H1 (cell line): ENCODE results near the gene ZNF212. TPM values are rescaled to one million over a fixed set of nuclear protein-coding genes. Genes with fewer than 3 reads are reported as not detected.

Experiments used
- CTCF ChIA-PET: fragments of 300-600 bp; sonication (Branson Sonifier 250); formaldehyde crosslinking; loops from one replicate; lab custom pipeline; 2021; ENCODE audit not compliant: partially characterized antibody; lab: Charles Lee
- POLR2A ChIA-PET: fragments of 300-600 bp; sonication (Branson Sonifier 250); formaldehyde crosslinking; loops from one replicate; lab custom pipeline; 2021; ENCODE audit warnings: inconsistent platforms; ENCODE audit not compliant: partially characterized antibody; lab: Charles Lee
- DNase-seq, 2 experiments: peaks; one replicate each; pipeline versions ENCODE4 v3.0.0 to v3.0.0-alpha.2; 2010 to 2022; ENCODE audit warnings: low spot score in 2 of 2, low read depth in 1 of 2, mixed read lengths in 1 of 2
- FAIRE-seq: peaks from 2 replicates; lab custom pipeline; 2011; peaks lifted over from hg19 to GRCh38; lab: Jason Lieb, UNC
- H2AFZ ChIP-seq: 2 replicates; pipeline ENCODE4 v1.8.1; 2012; ENCODE audit warnings: low read length, inconsistent platforms
- H2AK5ac ChIP-seq: 2 replicates; pipeline ENCODE4 v1.6.1; 2013; ENCODE audit warnings: low read depth, low read length
- H2BK120ac ChIP-seq: replicated peaks from 2 replicates; pipeline ENCODE3; 2013; ENCODE audit warnings: low read depth, low read length, inconsistent platforms
- H2BK12ac ChIP-seq: 2 replicates; pipeline ENCODE4 v1.6.1; 2013; ENCODE audit warnings: low read depth, low read length
- H2BK15ac ChIP-seq: 2 replicates; pipeline ENCODE4 v1.6.1; 2013; ENCODE audit warnings: low read length
- H2BK20ac ChIP-seq: 2 replicates; pipeline ENCODE4 v1.6.1; 2013; ENCODE audit warnings: low read length
- H2BK5ac ChIP-seq: 2 replicates; pipeline ENCODE4 v1.6.1; 2013; ENCODE audit warnings: low read depth, low read length
- H3K14ac ChIP-seq: 2 replicates; pipeline ENCODE4 v1.6.1; 2013; ENCODE audit warnings: inconsistent platforms; ENCODE audit not compliant: insufficient read length
- H3K18ac ChIP-seq: 2 replicates; pipeline ENCODE4 v1.6.1; 2013; ENCODE audit warnings: low read length; ENCODE audit errors: extremely low read depth
- H3K23ac ChIP-seq: 2 replicates; pipeline ENCODE4 v1.6.1; 2013; ENCODE audit warnings: inconsistent platforms; ENCODE audit not compliant: insufficient read length
- H3K23me2 ChIP-seq: 2 replicates; pipeline ENCODE4 v1.6.1; 2013; ENCODE audit warnings: low read depth, low read length
- H3K27ac ChIP-seq: 2 replicates; pipeline ENCODE4 v1.6.1; 2011; ENCODE audit warnings: low read depth, low read length, inconsistent platforms
- H3K27me3 ChIP-seq, 4 experiments: replicated peaks in 1 of 4; 1 replicate in 1 of 4; 2 replicates in 3 of 4; pipeline versions ENCODE4 v1.6.1 to v1.8.1; 2011 to 2013; ENCODE audit warnings: low read length in 3 of 4, mild to moderate bottlenecking in 3 of 4, inconsistent platforms in 2 of 4, mixed read lengths in 2 of 4, moderate library complexity in 1 of 4; ENCODE audit not compliant: control insufficient read depth in 3 of 4, insufficient read depth in 3 of 4; ENCODE audit errors: extremely low read depth in 1 of 4
- H3K36me3 ChIP-seq, 4 experiments: 2 replicates each; pipeline versions ENCODE4 v1.6.1 to v1.8.1; 2011 to 2013; ENCODE audit warnings: mild to moderate bottlenecking in 4 of 4, low read length in 3 of 4, moderate library complexity in 2 of 4, control low read depth in 1 of 4, inconsistent platforms in 1 of 4; ENCODE audit not compliant: insufficient read depth in 4 of 4, control insufficient read depth in 2 of 4
- H3K4ac ChIP-seq: replicated peaks from 2 replicates; pipeline ENCODE3; 2013; ENCODE audit warnings: low read length, low read depth, mixed read lengths, inconsistent platforms; ENCODE audit not compliant: insufficient read length
- H3K4me1 ChIP-seq, 4 experiments: replicated peaks in 1 of 4; 1 replicate in 1 of 4; 2 replicates in 3 of 4; pipeline versions ENCODE4 v1.6.1 to v1.8.1; 2011 to 2013; ENCODE audit warnings: low read length in 3 of 4, inconsistent platforms in 2 of 4, mixed read lengths in 1 of 4; ENCODE audit not compliant: insufficient read depth in 4 of 4, control insufficient read depth in 3 of 4
- H3K4me2 ChIP-seq, 2 experiments: 2 replicates each; pipeline versions ENCODE4 v1.6.1 to v1.8.1; 2011 to 2013; ENCODE audit warnings: low read depth in 2 of 2, low read length in 2 of 2, control low read depth in 1 of 2, inconsistent platforms in 1 of 2, mild to moderate bottlenecking in 1 of 2; ENCODE audit not compliant: insufficient read depth in 1 of 2
- H3K4me3 ChIP-seq, 4 experiments: fragments of 200-600, 300-600 bp in 1 of 4; sonication (generic), shearing (Covaris generic), sonication (Bioruptor Twin) in 1 of 4; 2 replicates each; pipeline versions ENCODE4 v1.5.1 to v1.8.1; 2011 to 2016; ENCODE audit warnings: low read length in 4 of 4, low read depth in 3 of 4, control low read depth in 2 of 4, inconsistent platforms in 2 of 4, mild to moderate bottlenecking in 2 of 4, mixed read lengths in 1 of 4, moderate library complexity in 1 of 4; ENCODE audit not compliant: insufficient read depth in 2 of 4; ENCODE audit errors: extremely low read depth in 1 of 4
- H3K56ac ChIP-seq: replicated peaks from 2 replicates; pipeline ENCODE3; 2013; ENCODE audit warnings: low read depth, mild to moderate bottlenecking, mixed read lengths, low read length, inconsistent platforms; ENCODE audit not compliant: insufficient read length
- H3K79me1 ChIP-seq: 2 replicates; pipeline ENCODE4 v1.6.1; 2013; ENCODE audit warnings: low read depth, low read length, control low read depth
- H3K79me2 ChIP-seq, 2 experiments: 2 replicates each; pipeline versions ENCODE4 v1.6.1 to v1.8.1; 2012 to 2013; ENCODE audit warnings: low read length in 2 of 2, mild to moderate bottlenecking in 2 of 2, inconsistent platforms in 1 of 2; ENCODE audit not compliant: insufficient read depth in 2 of 2, control insufficient read depth in 1 of 2
- H3K9ac ChIP-seq, 4 experiments: replicated peaks in 1 of 4; 1 replicate in 1 of 4; 2 replicates in 3 of 4; pipeline versions ENCODE4 v1.6.1 to v1.8.1; 2011 to 2013; ENCODE audit warnings: low read depth in 3 of 4, low read length in 3 of 4, control low read depth in 2 of 4, mild to moderate bottlenecking in 2 of 4, moderate library complexity in 2 of 4, inconsistent platforms in 1 of 4; ENCODE audit errors: extremely low read depth in 1 of 4
- H3K9me3 ChIP-seq, 2 experiments: 2 replicates each; pipeline versions ENCODE4 v1.6.1 to v1.8.1; 2012 to 2013; ENCODE audit warnings: mild to moderate bottlenecking in 2 of 2, moderate library complexity in 2 of 2, control low read depth in 1 of 2, inconsistent platforms in 1 of 2, low read depth in 1 of 2, low read length in 1 of 2, mixed read lengths in 1 of 2; ENCODE audit not compliant: insufficient read depth in 2 of 2
- H4K20me1 ChIP-seq, 2 experiments: replicated peaks in 1 of 2; 2 replicates each; pipeline versions ENCODE3 to v1.8.1; 2011 to 2013; ENCODE audit warnings: inconsistent platforms in 2 of 2, low read length in 2 of 2, mild to moderate bottlenecking in 1 of 2; ENCODE audit not compliant: insufficient read depth in 2 of 2, control insufficient read depth in 1 of 2
- H4K5ac ChIP-seq: 2 replicates; pipeline ENCODE4 v1.6.1; 2013; ENCODE audit warnings: low read length, low read depth, mixed read lengths, inconsistent platforms; ENCODE audit not compliant: insufficient read length
- H4K8ac ChIP-seq: 2 replicates; pipeline ENCODE4 v1.8.0; 2013; ENCODE audit warnings: mild to moderate bottlenecking, moderate library complexity, low read length, inconsistent platforms; ENCODE audit not compliant: insufficient read depth; ENCODE audit errors: extremely low read depth
- H4K91ac ChIP-seq: replicated peaks from 2 replicates; pipeline ENCODE3; 2013; ENCODE audit warnings: low read length, mixed read lengths, inconsistent platforms; ENCODE audit not compliant: insufficient read length
- CHD2 ChIP-seq: IDR thresholded peaks from 2 replicates; pipeline ENCODE4 v1.6.1; 2012; ENCODE audit warnings: low read length, improper control_type of control experiment
- KDM1A ChIP-seq: fragments of 200-600, 300-600 bp; sonication (generic); IDR thresholded peaks from 2 replicates; pipeline ENCODE4 v1.7.1; 2016; ENCODE audit warnings: mild to moderate bottlenecking, low read length, borderline replicate concordance
- RAD21 ChIP-seq, 2 experiments: IDR thresholded peaks in 1 of 2; conservative IDR thresholded peaks in 1 of 2; 2 replicates each; pipeline ENCODE4 v1.6.1; 2011; ENCODE audit warnings: low read depth in 2 of 2, low read length in 2 of 2, improper control_type of control experiment in 1 of 2, inconsistent platforms in 1 of 2, mild to moderate bottlenecking in 1 of 2, moderate library complexity in 1 of 2
- SIN3A ChIP-seq, 2 experiments: IDR thresholded peaks in 1 of 2; conservative IDR thresholded peaks in 1 of 2; 2 replicates each; pipeline ENCODE4 v1.6.1; 2011 to 2012; ENCODE audit warnings: low read length in 2 of 2, improper control_type of control experiment in 1 of 2, low read depth in 1 of 2, mild to moderate bottlenecking in 1 of 2
- SP4 ChIP-seq: IDR thresholded peaks from 2 replicates; pipeline ENCODE4 v1.6.1; 2012; ENCODE audit warnings: low read length, inconsistent platforms
- TBP ChIP-seq: IDR thresholded peaks from 2 replicates; pipeline ENCODE4 v1.6.1; 2011; ENCODE audit warnings: low read depth, low read length, improper control_type of control experiment
- WGBS, 2 experiments: shearing (Covaris generic) in 1 of 2; methylation state at CpG; one replicate each; pipeline versions ENCODE4 v1.1.6 to v1.1.7; 2013 to 2015; ENCODE audit warnings: low lambda C conversion rate in 2 of 2, mixed read lengths in 2 of 2, inconsistent platforms in 1 of 2, low coverage in 1 of 2, missing lambda C conversion rate in 1 of 2; ENCODE audit not compliant: insufficient replicate concordance in 2 of 2, insufficient coverage in 1 of 2, insufficient read length in 1 of 2; ENCODE audit errors: extremely low coverage in 1 of 2, missing lambda C conversion rate in 1 of 2; 5-methylcytosine and 5-hydroxymethylcytosine counted together
- polyA plus RNA-seq, 7 experiments: library from polyadenylated mRNA; depleted of rRNA in 3 of 7; stranded (reverse) in 5 of 7; unstranded in 2 of 7; fragments of >200 nt in 5 of 7; fragments of 200-250 nt in 2 of 7; gene quantifications; 1 replicate in 5 of 7; 2 replicates in 1 of 7; 4 replicates in 1 of 7; pipeline versions ENCODE4 v1.2.1 to v1.2.3, GENCODE V29; 2011 to 2013; ENCODE audit warnings: missing spikeins in 2 of 7, mixed read lengths in 2 of 7
- total RNA-seq: library from RNA; stranded (reverse); fragmentation: NEBNext Ultra II Directional; extraction: Animal tissue kit (Norgen Biotek cat#: 25700); gene quantifications from 2 replicates; pipeline ENCODE4 v1.2.1, GENCODE V29; 2021
- TF ChIP-seq, protein P1 (sequence below): IDR thresholded peaks from 2 replicates; pipeline ENCODE4 v1.6.1; 2012; ENCODE audit warnings: inconsistent platforms
- TF ChIP-seq, protein P2 (sequence below): IDR thresholded peaks from 2 replicates; pipeline ENCODE4 v1.6.1; 2012; ENCODE audit warnings: low read length, inconsistent platforms

The ZNF212 gene
- total and polyA plus RNA-seq, 2 of the 8 experiments (the other 6 are each of a cell fraction or from before 2014, with no cell fraction given) = 6.7 to 19.3 TPM

DNA sequence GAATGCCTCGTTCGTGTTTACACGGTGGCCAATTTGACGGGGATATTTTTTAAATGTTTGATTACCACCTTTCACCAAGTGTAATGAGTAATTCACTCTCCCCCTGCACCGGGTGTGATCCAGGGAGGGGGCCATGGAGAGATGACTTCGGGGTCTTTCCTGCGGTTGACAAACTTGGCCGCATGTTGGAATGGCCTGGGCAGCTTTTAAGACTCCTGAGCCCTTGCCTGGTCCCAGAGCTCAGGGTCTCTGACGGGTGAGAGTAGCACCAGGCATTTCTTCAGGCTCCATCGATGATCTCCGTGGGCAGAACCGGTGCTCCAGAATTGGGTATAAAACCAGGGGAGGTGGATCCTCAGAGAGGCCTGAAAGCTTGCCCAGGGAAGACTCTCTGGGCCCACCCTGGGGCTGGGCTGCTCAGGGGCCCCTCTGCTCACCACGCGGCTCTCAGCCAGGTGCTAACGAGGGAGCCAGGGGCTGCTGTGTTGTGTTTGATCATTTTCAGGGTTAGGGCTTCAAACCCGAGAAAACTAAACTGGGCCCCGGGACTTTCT is 43.2 kb upstream of the ZNF212 start:
- H3K4me3 ChIP-seq = peak overlapping the region; percentile 78 to 94 (median 88)
- H3K9ac ChIP-seq = peak overlapping the region; percentile 64 to 97 (median 92)
- ChIA-PET POLR2A (interaction anchor here (0.9 to 7.8 kb wide), 23 partner anchors 9 to 214 kb away, joined by 3 to 82 read pairs (median 5); partner anchors contain the start of genes ZNF398, ZNF425 and ZNF783), CTCF (interaction anchor here (0.8 to 2.9 kb wide), 12 partner anchors 8 to 227 kb away, joined by 3 to 9 read pairs (median 5); no protein-coding TSS in a partner anchor)
- H2AFZ ChIP-seq = no peak overlapping the region
- FAIRE-seq = no peak
- H2BK20ac ChIP-seq = no peak overlapping the region
- no peak overlapping the region for H3K14ac ChIP-seq
- H2AK5ac ChIP-seq = no peak overlapping the region
- H3K23ac ChIP-seq = no peak overlapping the region
- no peak overlapping the region for H2BK5ac ChIP-seq
- peak overlapping the region; percentile 89 to 91 for H3K4me2 ChIP-seq
- peaks cover 8% of the 10 kb centered on the region for H3K79me1 ChIP-seq
- H3K27me3 ChIP-seq = no peaks in the 10 kb centered on the region
- H4K20me1 ChIP-seq = peaks cover 2 to 4% of the 10 kb centered on the region in 2 experiments
- peaks cover 0 to 5% (median 4%) of the 10 kb centered on the region in 4 experiments; a peak in 5 of 7 replicates for H3K4me1 ChIP-seq
- no peak overlapping the region for H4K91ac ChIP-seq
- peak overlapping the region; percentile 29 for H4K5ac ChIP-seq
- H3K4ac ChIP-seq = no peak overlapping the region
- H3K79me2 ChIP-seq = peaks cover 3 to 27% of the 10 kb centered on the region in 2 experiments; a peak in 3 of 4 replicates
- no peak overlapping the region for H2BK120ac ChIP-seq
- no peak overlapping the region for H3K56ac ChIP-seq
- H2BK15ac ChIP-seq = no peak overlapping the region
- H4K8ac ChIP-seq = no peak overlapping the region; the same call in 1 of the 2 replicates
- peaks cover 5% of the 10 kb centered on the region; the same call in 1 of the 2 replicates for H3K23me2 ChIP-seq
- 13% methylated on average over 17 of the region's 17 CpGs; no CpG with 5 or more reads in 1 of the 2 experiments for WGBS, 2 experiments
- H3K9me3 ChIP-seq = no peaks in the 10 kb centered on the region
- no peak overlapping the region; the same call in 1 of the 2 replicates for H3K18ac ChIP-seq
- no peak overlapping the region for H2BK12ac ChIP-seq
- H3K36me3 ChIP-seq = peaks cover 20 to 34% (median 26%) of the 10 kb centered on the region in 4 experiments
- H3K27ac ChIP-seq = peak overlapping the region; percentile 19; the same call in 1 of the 2 replicates
- no peak for DNase-seq
- TF ChIP-seq TBP (0 out of 2 replicates have a peak, but pooled peaks have one; percentile 10), RAD21 (IDR thresholded peaks at IDR 0.05 in 1 of 2, conservative IDR thresholded peaks at IDR 0.05 in 1 of 2; ENCODE audit: low read depth in 2 of 2, low read length in 2 of 2) (no peak), CHD2 (no peak), KDM1A (no peak), SP4 (no peak), SIN3A (conservative IDR thresholded peaks at IDR 0.05 in 1 of 2, IDR thresholded peaks at IDR 0.05 in 1 of 2; ENCODE audit: low read depth in 1 of 2, low read length in 2 of 2) (peak in 1 of 2 experiments; percentile 8; a peak in 1 of 4 replicates)
- TF ChIP-seq, protein P1, sequence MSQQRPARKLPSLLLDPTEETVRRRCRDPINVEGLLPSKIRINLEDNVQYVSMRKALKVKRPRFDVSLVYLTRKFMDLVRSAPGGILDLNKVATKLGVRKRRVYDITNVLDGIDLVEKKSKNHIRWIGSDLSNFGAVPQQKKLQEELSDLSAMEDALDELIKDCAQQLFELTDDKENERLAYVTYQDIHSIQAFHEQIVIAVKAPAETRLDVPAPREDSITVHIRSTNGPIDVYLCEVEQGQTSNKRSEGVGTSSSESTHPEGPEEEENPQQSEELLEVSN = peak; percentile 52; the same call in 1 of the 2 replicates
- TF ChIP-seq, protein P2, sequence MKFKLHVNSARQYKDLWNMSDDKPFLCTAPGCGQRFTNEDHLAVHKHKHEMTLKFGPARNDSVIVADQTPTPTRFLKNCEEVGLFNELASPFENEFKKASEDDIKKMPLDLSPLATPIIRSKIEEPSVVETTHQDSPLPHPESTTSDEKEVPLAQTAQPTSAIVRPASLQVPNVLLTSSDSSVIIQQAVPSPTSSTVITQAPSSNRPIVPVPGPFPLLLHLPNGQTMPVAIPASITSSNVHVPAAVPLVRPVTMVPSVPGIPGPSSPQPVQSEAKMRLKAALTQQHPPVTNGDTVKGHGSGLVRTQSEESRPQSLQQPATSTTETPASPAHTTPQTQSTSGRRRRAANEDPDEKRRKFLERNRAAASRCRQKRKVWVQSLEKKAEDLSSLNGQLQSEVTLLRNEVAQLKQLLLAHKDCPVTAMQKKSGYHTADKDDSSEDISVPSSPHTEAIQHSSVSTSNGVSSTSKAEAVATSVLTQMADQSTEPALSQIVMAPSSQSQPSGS = no peak
